Fibroblast of mammary gland (primary cell): ENCODE data around the gene ATOH8.

Source experiments
- DNase-seq: peaks from one replicate; pipeline ENCODE4 v3.0.0-alpha.2; 2010; ENCODE audit warnings: low read depth
- H3K4me3 ChIP-seq: 2 replicates; pipeline ENCODE4 v1.5.1; 2011; ENCODE audit warnings: low read depth, mild to moderate bottlenecking, low read length, moderate library complexity; ENCODE audit not compliant: control insufficient read depth
- CTCF ChIP-seq: conservative IDR thresholded peaks from 2 replicates; pipeline ENCODE4 v1.5.1; 2011; ENCODE audit warnings: low read depth, low read length, inconsistent platforms; ENCODE audit not compliant: control insufficient read depth, insufficient read depth

ATOH8 gene

GRCh38 chr2:85753525-85754312, at the start of gene ATOH8:
Gene ATOH8, plus strand, starts transcription at chr2:85753991. Its CDS starts 199 bp downstream, at chr2:85754190.
- peak within 1 kb of the TSS; percentile 63 for H3K4me3 ChIP-seq
- no peak for TF ChIP-seq CTCF
- peak; percentile 61 for DNase-seq

- H3K4me3 ChIP-seq = no peak overlapping the region
- TF ChIP-seq CTCF = no peak
- no peak for DNase-seq
These were observed 49.8 kb upstream of the ATOH8 start for GRCh38 chr2:85704038-85704437.

- no peak overlapping the region for H3K4me3 ChIP-seq
- DNase-seq = no peak
- TF ChIP-seq CTCF = no peak
These were observed 48.8 kb upstream of the ATOH8 start for GRCh38 chr2:85704800-85705679.

GRCh38 chr2:85705680-85706039, 48.1 kb upstream of the ATOH8 start:
- no peak for TF ChIP-seq CTCF
- no peak overlapping the region for H3K4me3 ChIP-seq
- peak; percentile 99 for DNase-seq

GRCh38 chr2:85706063-85706462, 47.7 kb upstream of the ATOH8 start:
- H3K4me3 ChIP-seq = no peak overlapping the region
- no peak for TF ChIP-seq CTCF
- DNase-seq = no peak

- no peak for DNase-seq
- no peak for TF ChIP-seq CTCF
- H3K4me3 ChIP-seq = no peak overlapping the region
These were observed 47.0 kb upstream of the ATOH8 start for GRCh38 chr2:85706599-85707296.
